HL-60 (cell line): ENCODE data around the gene PTGER2.
A peak's percentile ranks its signal among the peaks of the same experiment; 100 is the strongest.

Experiments
- DNase-seq, 2 experiments: peaks; one replicate each; pipeline ENCODE4 v3.0.0-alpha.2; 2010 to 2020; ENCODE audit warnings: low read depth in 1 of 2, low spot score in 1 of 2
- H3K27ac ChIP-seq: fragments of 250-450 bp; sonication (Bioruptor Pico); replicated peaks from 2 replicates; pipeline ENCODE4 v1.5.1; 2020; ENCODE audit warnings: mild to moderate bottlenecking, moderate library complexity
- H3K27me3 ChIP-seq: fragments of 250-450 bp; sonication (Bioruptor Pico); 2 replicates; pipeline ENCODE4 v1.5.1; 2021; ENCODE audit warnings: mild to moderate bottlenecking, moderate library complexity; ENCODE audit not compliant: insufficient read depth, poor library complexity, severe bottlenecking
- H3K4me3 ChIP-seq: replicated peaks from 2 replicates; pipeline ENCODE4 v1.5.1; 2011; ENCODE audit warnings: mild to moderate bottlenecking, control low read depth, low read length; ENCODE audit not compliant: insufficient read depth
- CTCF ChIP-seq: IDR thresholded peaks from one replicate; pipeline ENCODE4 v1.5.1; 2011; ENCODE audit warnings: low read length, control low read depth, inconsistent platforms; ENCODE audit not compliant: insufficient read depth
- GABPA ChIP-seq: IDR thresholded peaks from 2 replicates; pipeline ENCODE4 v1.6.1; 2012; ENCODE audit warnings: low read depth
- POLR2AphosphoS5 ChIP-seq: IDR thresholded peaks from 2 replicates; pipeline ENCODE4 v1.6.1; 2012; ENCODE audit warnings: low read depth
- SPI1 ChIP-seq: IDR thresholded peaks from 2 replicates; pipeline ENCODE4 v1.6.1; 2012; ENCODE audit warnings: low read depth, mild to moderate bottlenecking, borderline replicate concordance
- long read RNA-seq: library from polyadenylated mRNA; unstranded; transcript quantifications from one replicate; pipeline ENCODE4 v2.0.0, GENCODE V29; 2020
- TF ChIP-seq, protein P1 (sequence below): IDR thresholded peaks from 2 replicates; pipeline ENCODE4 v1.6.1; 2012; ENCODE audit warnings: low read depth; ENCODE audit not compliant: insufficient replicate concordance

The PTGER2 gene
- long read RNA-seq, transcript PTGER2-201 (2 exons, 2,383 nt): major isoform, 57 of 59 reads
- long read RNA-seq, partial matches to known transcripts: 0 of 59 reads
- long read RNA-seq, other reads (novel, unspliced or antisense): 2 of 59 reads

GRCh38 chr14:52313903-52314594 is at the start of gene PTGER2:
PTGER2 (plus strand) TSS chr14:52314312; CDS start chr14:52314549, 237 bp downstream.
- H3K27me3 ChIP-seq: no peaks in the 10 kb centered on the region
- no peak; the same call in 1 of the 2 replicates for TF ChIP-seq POLR2AphosphoS5
- TF ChIP-seq, protein P1, sequence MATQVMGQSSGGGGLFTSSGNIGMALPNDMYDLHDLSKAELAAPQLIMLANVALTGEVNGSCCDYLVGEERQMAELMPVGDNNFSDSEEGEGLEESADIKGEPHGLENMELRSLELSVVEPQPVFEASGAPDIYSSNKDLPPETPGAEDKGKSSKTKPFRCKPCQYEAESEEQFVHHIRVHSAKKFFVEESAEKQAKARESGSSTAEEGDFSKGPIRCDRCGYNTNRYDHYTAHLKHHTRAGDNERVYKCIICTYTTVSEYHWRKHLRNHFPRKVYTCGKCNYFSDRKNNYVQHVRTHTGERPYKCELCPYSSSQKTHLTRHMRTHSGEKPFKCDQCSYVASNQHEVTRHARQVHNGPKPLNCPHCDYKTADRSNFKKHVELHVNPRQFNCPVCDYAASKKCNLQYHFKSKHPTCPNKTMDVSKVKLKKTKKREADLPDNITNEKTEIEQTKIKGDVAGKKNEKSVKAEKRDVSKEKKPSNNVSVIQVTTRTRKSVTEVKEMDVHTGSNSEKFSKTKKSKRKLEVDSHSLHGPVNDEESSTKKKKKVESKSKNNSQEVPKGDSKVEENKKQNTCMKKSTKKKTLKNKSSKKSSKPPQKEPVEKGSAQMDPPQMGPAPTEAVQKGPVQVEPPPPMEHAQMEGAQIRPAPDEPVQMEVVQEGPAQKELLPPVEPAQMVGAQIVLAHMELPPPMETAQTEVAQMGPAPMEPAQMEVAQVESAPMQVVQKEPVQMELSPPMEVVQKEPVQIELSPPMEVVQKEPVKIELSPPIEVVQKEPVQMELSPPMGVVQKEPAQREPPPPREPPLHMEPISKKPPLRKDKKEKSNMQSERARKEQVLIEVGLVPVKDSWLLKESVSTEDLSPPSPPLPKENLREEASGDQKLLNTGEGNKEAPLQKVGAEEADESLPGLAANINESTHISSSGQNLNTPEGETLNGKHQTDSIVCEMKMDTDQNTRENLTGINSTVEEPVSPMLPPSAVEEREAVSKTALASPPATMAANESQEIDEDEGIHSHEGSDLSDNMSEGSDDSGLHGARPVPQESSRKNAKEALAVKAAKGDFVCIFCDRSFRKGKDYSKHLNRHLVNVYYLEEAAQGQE: no peak
- TF ChIP-seq GABPA: no peak
- no peak for TF ChIP-seq CTCF
- no peak for TF ChIP-seq SPI1
- peak; percentile 87 to 92 for DNase-seq
- H3K27ac ChIP-seq: peak within 1 kb of the TSS; percentile 85
- H3K4me3 ChIP-seq: peak within 1 kb of the TSS; percentile 73

DNA sequence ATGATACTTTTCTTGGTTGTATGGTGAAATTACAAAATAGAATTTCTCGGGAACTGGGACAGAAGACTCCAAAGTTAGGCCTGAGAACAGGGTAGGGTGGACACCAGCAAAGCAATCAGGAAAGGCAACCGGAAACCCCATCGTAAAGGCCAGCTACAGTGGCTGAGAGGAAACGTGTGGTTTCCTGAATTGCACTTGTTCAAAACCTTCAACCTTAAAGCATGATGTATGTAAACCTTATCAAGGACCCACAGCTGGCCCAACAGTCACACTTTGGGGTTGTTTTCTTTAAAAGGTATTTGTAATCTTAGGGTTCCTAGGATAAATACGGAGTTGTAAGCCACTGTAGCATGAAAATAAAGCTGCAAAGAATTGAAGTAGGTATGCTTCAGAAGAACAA is 48.9 kb upstream of the PTGER2 start:
- Histone ChIP-seq H3K27me3 (peaks cover 33% of the 10 kb centered on the region), H3K27ac (no peak overlapping the region), H3K4me3 (no peak overlapping the region)
- DNase-seq: peak in 1 of 2 experiments; percentile 25
- TF ChIP-seq GABPA: no peak
- peak; percentile 45; the same call in 1 of the 2 replicates for TF ChIP-seq POLR2AphosphoS5
- no peak for TF ChIP-seq CTCF
- TF ChIP-seq, protein P1: no peak
- no peak for TF ChIP-seq SPI1

GRCh38 chr14:52266179-52266578 is 47.9 kb upstream of the PTGER2 start:
- TF ChIP-seq CTCF: no peak
- TF ChIP-seq, protein P1: no peak
- no peak for TF ChIP-seq POLR2AphosphoS5
- no peak for TF ChIP-seq SPI1
- H3K4me3 ChIP-seq: no peak overlapping the region
- no peak overlapping the region for H3K27ac ChIP-seq
- DNase-seq: no peak
- H3K27me3 ChIP-seq: peaks cover 36% of the 10 kb centered on the region
